ENCODE results near the gene ABTB2. TPM values are rescaled to one million over a fixed set of nuclear protein-coding genes. Genes with fewer than 3 reads are reported as not detected.
"Not testable (repeated sequence)": the region's sequence is repeated elsewhere in the genome, so short reads cannot be mapped to it uniquely, and the experiment has no call there.

The ABTB2 gene
- total and polyA plus RNA-seq, 2 donors = 3.2 to 4.4 TPM

DNA sequence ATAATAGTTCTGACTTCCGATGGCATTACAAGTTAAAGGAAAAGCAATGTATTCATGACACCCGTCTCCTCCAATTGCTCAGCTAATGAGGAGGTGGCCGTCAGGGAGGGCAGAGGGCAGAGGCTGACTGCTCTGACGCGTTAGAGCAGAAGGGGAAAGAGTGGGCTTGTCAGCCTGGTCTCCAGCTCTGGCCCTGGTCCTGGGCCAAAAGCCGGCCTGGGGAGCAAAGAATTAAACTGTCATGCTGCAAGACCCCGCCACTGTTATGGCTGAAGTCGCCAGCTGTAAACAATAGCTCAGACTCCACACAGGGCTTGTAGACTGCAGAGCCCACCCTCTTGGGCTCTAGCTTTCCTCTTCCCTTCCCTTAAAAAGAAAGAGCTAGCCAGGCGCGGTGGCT lies 132.7 kb downstream of the ABTB2 start:
- DNase-seq (ENCODE audit: extremely low spot score) = no peak
- Histone ChIP-seq H3K4me1 (ENCODE audit: insufficient read depth) (no peaks in the 10 kb centered on the region), H3K4me3 (ENCODE audit: low read depth, low read length) (no peak overlapping the region), H3K27ac (ENCODE audit: low read depth) (no peak overlapping the region), H3K36me3 (ENCODE audit: insufficient read depth) (no peaks in the 10 kb centered on the region)
- 81% methylated on average over 10 of the region's 10 CpGs for WGBS

- Histone ChIP-seq H3K27ac (ENCODE audit: low read depth) (no peak overlapping the region), H3K4me3 (ENCODE audit: low read depth, low read length) (no peak overlapping the region), H3K36me3 (ENCODE audit: insufficient read depth) (no peaks in the 10 kb centered on the region), H3K4me1 (ENCODE audit: insufficient read depth) (no peaks in the 10 kb centered on the region)
- DNase-seq (ENCODE audit: extremely low spot score) = no peak
- WGBS = 93% methylated on average over 5 of the region's 5 CpGs
These were observed 133.3 kb downstream of the ABTB2 start for GRCh38 chr11:34224434-34224966.

GRCh38 chr11:34223907-34224306 lies 133.9 kb downstream of the ABTB2 start:
- Histone ChIP-seq H3K4me3 (ENCODE audit: low read depth, low read length) (no peak overlapping the region), H3K36me3 (ENCODE audit: insufficient read depth) (no peaks in the 10 kb centered on the region), H3K27ac (ENCODE audit: low read depth) (no peak overlapping the region), H3K4me1 (ENCODE audit: insufficient read depth) (no peaks in the 10 kb centered on the region)
- WGBS = 97% methylated on average over 2 of the region's 2 CpGs
- DNase-seq (ENCODE audit: extremely low spot score) = no peak

GRCh38 chr11:34223021-34223813 lies 134.6 kb downstream of the ABTB2 start:
- Histone ChIP-seq H3K27ac (ENCODE audit: low read depth) (no peak overlapping the region), H3K36me3 (ENCODE audit: insufficient read depth) (no peaks in the 10 kb centered on the region), H3K4me1 (ENCODE audit: insufficient read depth) (no peaks in the 10 kb centered on the region), H3K4me3 (ENCODE audit: low read depth, low read length) (no peak overlapping the region)
- 36% methylated on average over 17 of the region's 17 CpGs for WGBS
- DNase-seq (ENCODE audit: extremely low spot score) = peak; percentile 72

- Histone ChIP-seq H3K27ac (ENCODE audit: low read depth) (no peak overlapping the region), H3K4me3 (ENCODE audit: low read depth, low read length) (no peak overlapping the region), H3K4me1 (ENCODE audit: insufficient read depth) (no peaks in the 10 kb centered on the region), H3K36me3 (ENCODE audit: insufficient read depth) (no peaks in the 10 kb centered on the region)
- DNase-seq (ENCODE audit: extremely low spot score) = no peak
These were observed 135.8 kb downstream of the ABTB2 start for GRCh38 chr11:34222030-34222429.

DNA sequence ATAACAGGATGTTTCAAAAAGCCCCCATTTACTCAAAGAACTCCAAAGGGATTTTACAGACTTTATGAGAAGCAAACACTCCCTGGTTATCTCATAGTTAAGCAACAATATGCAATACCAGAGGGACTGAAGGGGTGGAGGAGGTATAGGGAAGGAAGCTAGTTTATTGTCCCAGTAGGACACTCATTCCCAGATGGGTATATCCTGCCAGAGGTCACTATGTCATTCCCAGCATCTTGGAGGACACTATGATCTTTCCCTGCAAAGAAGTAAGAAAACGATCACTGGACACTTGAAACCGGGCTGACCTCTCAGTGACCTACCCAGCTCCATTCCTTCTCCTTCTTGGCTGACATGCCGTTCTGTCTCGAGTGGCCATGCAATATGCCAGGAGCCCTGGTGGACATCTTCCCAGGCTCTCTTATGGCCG lies 137.9 kb downstream of the ABTB2 start:
- DNase-seq (ENCODE audit: extremely low spot score) = no peak

DNA sequence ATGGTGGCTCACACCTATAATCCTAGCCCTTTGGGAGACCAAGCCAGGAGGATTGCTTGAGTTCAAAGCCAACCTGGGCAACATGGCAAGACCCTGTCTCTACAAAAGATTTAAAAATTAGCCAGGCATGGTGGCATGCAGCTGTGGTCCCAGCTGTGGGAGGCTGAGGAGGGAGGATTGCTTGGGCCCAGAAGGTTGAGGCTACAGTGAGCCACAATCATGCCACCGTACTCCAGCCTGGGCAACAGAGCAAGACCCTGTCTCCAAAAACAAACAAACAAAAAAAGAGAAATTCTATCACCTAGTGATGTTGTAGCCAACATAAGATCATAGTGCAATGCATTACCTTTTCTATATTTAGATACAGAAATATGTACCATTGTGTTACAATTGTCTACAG lies 138.5 kb downstream of the ABTB2 start:
- DNase-seq (ENCODE audit: extremely low spot score) = no peak
- WGBS = 89% methylated on average over 1 of the region's 1 CpG
- Histone ChIP-seq H3K27ac (ENCODE audit: low read depth) (no peak overlapping the region), H3K36me3 (ENCODE audit: insufficient read depth) (no peaks in the 10 kb centered on the region), H3K4me3 (ENCODE audit: low read depth, low read length) (no peak overlapping the region), H3K4me1 (ENCODE audit: insufficient read depth) (no peaks in the 10 kb centered on the region)

More for the DNA sequence above, 137.9 kb downstream of the ABTB2 start:
- Histone ChIP-seq H3K4me1 (ENCODE audit: insufficient read depth) (no peaks in the 10 kb centered on the region), H3K4me3 (ENCODE audit: low read depth, low read length) (no peak overlapping the region), H3K36me3 (ENCODE audit: insufficient read depth) (no peaks in the 10 kb centered on the region), H3K27ac (ENCODE audit: low read depth) (no peak overlapping the region)
- 72% methylated on average over 5 of the region's 5 CpGs for WGBS

DNA sequence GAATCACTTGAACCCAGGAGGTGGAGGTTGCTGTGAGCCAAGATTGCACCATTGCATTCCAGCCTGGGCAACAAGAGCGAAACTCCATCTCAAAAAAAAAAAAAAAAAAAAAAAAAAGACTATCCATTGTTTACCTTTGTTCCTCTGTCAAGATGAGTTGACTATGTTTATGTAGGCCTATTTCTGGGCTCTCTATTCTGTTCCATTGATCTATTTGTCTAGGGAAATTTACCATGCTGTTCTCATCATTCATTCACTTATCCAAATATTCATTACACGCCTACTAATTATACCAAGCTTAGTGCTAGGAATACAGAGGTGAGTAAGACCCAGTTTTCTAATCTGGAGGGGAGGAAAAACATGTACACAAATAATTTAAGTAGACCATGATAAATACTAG lies 139.1 kb downstream of the ABTB2 start:
- not testable (repeated sequence) for DNase-seq (ENCODE audit: extremely low spot score); H3K4me1 ChIP-seq (ENCODE audit: insufficient read depth); H3K36me3 ChIP-seq (ENCODE audit: insufficient read depth); H3K4me3 ChIP-seq (ENCODE audit: low read depth, low read length); H3K27ac ChIP-seq (ENCODE audit: low read depth)
- WGBS = 96% methylated on average over 2 of the region's 2 CpGs

DNA sequence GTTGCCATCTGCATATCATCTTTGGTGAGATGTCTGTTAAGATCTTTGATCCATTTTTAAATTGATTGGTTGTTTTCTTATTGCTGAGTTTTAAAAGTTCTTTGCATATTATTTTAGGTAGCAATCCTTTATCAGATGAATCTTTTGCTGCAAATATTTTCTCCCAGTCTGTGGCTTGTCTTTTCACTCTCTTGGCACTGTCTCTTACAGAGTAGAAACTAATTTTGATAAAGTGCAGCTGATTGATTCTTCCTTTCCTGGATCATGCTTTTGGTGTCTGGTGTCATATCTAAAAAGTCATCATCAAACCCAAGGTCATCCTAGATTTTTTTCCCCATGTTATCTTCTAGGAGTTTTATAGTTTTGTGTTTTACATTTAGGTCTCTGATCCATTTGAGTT lies 139.7 kb downstream of the ABTB2 start:
- no peaks in the 10 kb centered on the region for H3K4me1 ChIP-seq (ENCODE audit: insufficient read depth)
- no peak overlapping the region for H3K4me3 ChIP-seq (ENCODE audit: low read depth, low read length)
- no peak for DNase-seq (ENCODE audit: extremely low spot score)
- no peaks in the 10 kb centered on the region for H3K36me3 ChIP-seq (ENCODE audit: insufficient read depth)
- H3K27ac ChIP-seq (ENCODE audit: low read depth) = no peak overlapping the region

DNA sequence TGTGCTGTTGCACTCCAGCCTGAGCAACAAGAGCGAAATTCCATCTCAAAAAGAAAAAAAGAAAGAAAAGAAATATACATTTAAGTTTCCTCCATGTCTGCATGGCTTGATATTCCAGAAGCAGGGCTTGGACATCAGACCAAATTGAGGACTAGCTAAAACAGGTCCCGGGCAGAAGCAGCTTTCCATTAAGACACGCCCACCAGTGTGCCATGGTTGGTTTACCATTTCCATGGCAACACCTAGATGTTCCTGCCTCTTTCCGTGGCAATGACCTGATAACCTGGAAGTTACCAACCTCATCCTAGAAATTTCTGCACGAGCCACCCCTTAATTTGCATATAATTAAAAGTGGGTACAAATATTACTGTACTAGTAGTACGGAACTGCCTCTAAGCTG lies 141.1 kb downstream of the ABTB2 start:
- H3K27ac ChIP-seq (ENCODE audit: low read depth) = no peak overlapping the region
- H3K36me3 ChIP-seq (ENCODE audit: insufficient read depth) = no peaks in the 10 kb centered on the region
- no peak for DNase-seq (ENCODE audit: extremely low spot score)
- H3K4me3 ChIP-seq (ENCODE audit: low read depth, low read length) = no peak overlapping the region
- H3K4me1 ChIP-seq (ENCODE audit: insufficient read depth) = no peaks in the 10 kb centered on the region
- 83% methylated on average over 6 of the region's 6 CpGs for WGBS

- DNase-seq (ENCODE audit: extremely low spot score) = no peak
- WGBS = 83% methylated on average over 1 of the region's 1 CpG
- no peak overlapping the region for H3K27ac ChIP-seq (ENCODE audit: low read depth)
- H3K4me3 ChIP-seq (ENCODE audit: low read depth, low read length) = no peak overlapping the region
- no peaks in the 10 kb centered on the region for H3K36me3 ChIP-seq (ENCODE audit: insufficient read depth)
- H3K4me1 ChIP-seq (ENCODE audit: insufficient read depth) = no peaks in the 10 kb centered on the region
These were observed 141.9 kb downstream of the ABTB2 start for GRCh38 chr11:34215806-34216453.

GRCh38 chr11:34214961-34215805 lies 142.6 kb downstream of the ABTB2 start:
- no peaks in the 10 kb centered on the region for H3K4me1 ChIP-seq (ENCODE audit: insufficient read depth)
- no peaks in the 10 kb centered on the region for H3K36me3 ChIP-seq (ENCODE audit: insufficient read depth)
- no peak overlapping the region for H3K4me3 ChIP-seq (ENCODE audit: low read depth, low read length)
- no peak for DNase-seq (ENCODE audit: extremely low spot score)
- WGBS = 69% methylated on average over 5 of the region's 5 CpGs
- H3K27ac ChIP-seq (ENCODE audit: low read depth) = no peak overlapping the region

DNA sequence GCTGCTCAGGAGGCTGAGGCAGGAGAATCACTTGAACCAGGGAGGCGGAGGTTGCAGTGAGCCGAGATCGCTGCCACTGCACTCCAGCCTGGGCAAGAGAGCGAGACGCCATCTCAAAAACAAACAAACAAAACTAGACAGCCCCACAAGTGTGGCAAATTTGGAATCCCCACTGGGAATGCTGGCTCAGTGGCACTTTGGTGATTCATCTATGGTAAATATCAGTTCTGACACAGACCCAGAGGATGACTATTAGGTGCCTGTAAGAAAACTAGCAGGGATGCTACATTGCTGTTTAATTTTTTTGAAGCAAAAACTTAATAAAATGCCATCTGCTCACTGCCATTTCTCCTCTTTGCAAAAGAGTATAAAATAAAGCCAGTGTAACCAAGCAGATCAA lies 144.4 kb downstream of the ABTB2 start:
- Histone ChIP-seq H3K27ac (ENCODE audit: low read depth) (no peak overlapping the region), H3K36me3 (ENCODE audit: insufficient read depth) (no peaks in the 10 kb centered on the region), H3K4me3 (ENCODE audit: low read depth, low read length) (no peak overlapping the region), H3K4me1 (ENCODE audit: insufficient read depth) (no peaks in the 10 kb centered on the region)
- no peak for DNase-seq (ENCODE audit: extremely low spot score)
- WGBS = 90% methylated on average over 5 of the region's 5 CpGs
